ENCODE data around the gene IL22.

DNA sequence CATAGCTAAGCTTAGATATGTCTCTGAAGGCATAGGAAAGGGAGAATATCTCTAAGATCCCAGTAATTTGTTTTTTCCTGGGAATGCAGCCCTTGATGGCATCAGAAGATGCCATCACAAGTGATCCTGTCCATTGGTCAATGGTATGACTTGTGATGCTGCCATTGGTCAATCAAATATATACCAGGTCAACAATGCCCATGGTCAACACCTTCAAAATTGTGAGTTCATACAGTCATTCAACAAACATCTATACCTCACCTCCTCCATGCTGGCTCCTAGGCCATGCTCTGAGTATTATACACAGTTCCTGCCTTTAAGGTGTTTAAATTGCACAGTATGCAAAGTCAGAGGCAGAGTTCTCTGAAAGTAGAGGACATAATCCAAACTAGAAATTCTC lies 19.3 kb upstream of the IL22 start:
- TF ChIP-seq JUN (IDR thresholded peaks at IDR 0.05; ENCODE audit: low read depth, low read length) (no peak), TAF1 (IDR thresholded peaks at IDR 0.05; ENCODE audit: low read depth, low read length) (no peak)
- TF ChIP-seq, protein P1, sequence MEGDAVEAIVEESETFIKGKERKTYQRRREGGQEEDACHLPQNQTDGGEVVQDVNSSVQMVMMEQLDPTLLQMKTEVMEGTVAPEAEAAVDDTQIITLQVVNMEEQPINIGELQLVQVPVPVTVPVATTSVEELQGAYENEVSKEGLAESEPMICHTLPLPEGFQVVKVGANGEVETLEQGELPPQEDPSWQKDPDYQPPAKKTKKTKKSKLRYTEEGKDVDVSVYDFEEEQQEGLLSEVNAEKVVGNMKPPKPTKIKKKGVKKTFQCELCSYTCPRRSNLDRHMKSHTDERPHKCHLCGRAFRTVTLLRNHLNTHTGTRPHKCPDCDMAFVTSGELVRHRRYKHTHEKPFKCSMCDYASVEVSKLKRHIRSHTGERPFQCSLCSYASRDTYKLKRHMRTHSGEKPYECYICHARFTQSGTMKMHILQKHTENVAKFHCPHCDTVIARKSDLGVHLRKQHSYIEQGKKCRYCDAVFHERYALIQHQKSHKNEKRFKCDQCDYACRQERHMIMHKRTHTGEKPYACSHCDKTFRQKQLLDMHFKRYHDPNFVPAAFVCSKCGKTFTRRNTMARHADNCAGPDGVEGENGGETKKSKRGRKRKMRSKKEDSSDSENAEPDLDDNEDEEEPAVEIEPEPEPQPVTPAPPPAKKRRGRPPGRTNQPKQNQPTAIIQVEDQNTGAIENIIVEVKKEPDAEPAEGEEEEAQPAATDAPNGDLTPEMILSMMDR (IDR thresholded peaks at IDR 0.05; ENCODE audit: control extremely low read depth in 1 of 3, insufficient read depth in 1 of 3, low read depth in 1 of 3, low read length in 3 of 3) = no peak
- TF ChIP-seq, protein P2, sequence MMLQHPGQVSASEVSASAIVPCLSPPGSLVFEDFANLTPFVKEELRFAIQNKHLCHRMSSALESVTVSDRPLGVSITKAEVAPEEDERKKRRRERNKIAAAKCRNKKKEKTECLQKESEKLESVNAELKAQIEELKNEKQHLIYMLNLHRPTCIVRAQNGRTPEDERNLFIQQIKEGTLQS (IDR thresholded peaks at IDR 0.05; ENCODE audit: insufficient read depth, low read depth, low read length) = no peak
